ENCODE measurements around the gene JAKMIP3.

DNA sequence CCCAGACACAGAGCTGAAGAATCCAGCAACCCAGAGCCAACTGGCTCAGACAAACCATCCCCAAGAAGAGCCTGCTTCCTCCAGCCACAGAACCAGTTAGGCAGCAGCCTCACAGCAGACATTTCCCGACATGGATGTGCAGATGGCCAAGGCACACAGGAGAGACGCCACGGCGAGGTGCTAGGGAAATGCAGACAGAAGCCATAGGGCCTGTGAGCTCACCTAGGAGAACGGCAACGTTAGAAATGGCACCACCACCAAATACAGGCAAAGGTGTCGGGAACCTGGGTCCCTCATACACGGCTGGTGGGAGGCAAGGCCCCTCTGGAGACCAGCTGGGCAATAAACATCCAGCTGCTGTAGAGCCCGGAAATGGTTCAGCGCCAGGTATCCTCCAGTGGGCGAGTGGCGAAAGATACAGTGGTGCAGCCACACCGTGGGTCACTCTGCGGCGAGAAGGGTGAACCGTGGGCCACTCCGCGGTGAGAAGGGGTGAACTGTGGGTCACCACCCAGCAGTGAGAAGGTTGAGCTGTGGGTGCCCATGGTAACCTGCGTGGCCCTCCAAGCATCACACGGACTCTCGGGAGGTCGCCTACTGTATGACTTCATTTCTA lies 31.2 kb downstream of the JAKMIP3 start:
- TF ChIP-seq, protein P1, sequence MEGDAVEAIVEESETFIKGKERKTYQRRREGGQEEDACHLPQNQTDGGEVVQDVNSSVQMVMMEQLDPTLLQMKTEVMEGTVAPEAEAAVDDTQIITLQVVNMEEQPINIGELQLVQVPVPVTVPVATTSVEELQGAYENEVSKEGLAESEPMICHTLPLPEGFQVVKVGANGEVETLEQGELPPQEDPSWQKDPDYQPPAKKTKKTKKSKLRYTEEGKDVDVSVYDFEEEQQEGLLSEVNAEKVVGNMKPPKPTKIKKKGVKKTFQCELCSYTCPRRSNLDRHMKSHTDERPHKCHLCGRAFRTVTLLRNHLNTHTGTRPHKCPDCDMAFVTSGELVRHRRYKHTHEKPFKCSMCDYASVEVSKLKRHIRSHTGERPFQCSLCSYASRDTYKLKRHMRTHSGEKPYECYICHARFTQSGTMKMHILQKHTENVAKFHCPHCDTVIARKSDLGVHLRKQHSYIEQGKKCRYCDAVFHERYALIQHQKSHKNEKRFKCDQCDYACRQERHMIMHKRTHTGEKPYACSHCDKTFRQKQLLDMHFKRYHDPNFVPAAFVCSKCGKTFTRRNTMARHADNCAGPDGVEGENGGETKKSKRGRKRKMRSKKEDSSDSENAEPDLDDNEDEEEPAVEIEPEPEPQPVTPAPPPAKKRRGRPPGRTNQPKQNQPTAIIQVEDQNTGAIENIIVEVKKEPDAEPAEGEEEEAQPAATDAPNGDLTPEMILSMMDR (IDR thresholded peaks at IDR 0.05): no peak
- no peak for TF ChIP-seq EZH2 (IDR thresholded peaks at IDR 0.05; ENCODE audit: borderline replicate concordance, insufficient read depth, low read depth, low read length, poor library complexity, severe bottlenecking)
